Stimulated activated naive CD8-positive, alpha-beta T cell treated with anti-CD3 and anti-CD28 coated beads, Interleukin-15, Interleukin-2, amounts not matched to agents 100 ng/mL and 50 ng/mL, for 24 hours (primary cell): ENCODE data around the gene WASL.

Experiments
- H3K27ac Mint-ChIP-seq: one replicate; pipeline ENCODE4 v1.8.0; 2021; ENCODE audit warnings: mild to moderate bottlenecking, mixed read lengths
- H3K27me3 Mint-ChIP-seq: one replicate; pipeline ENCODE4 v1.8.0; 2021; ENCODE audit warnings: mixed read lengths
- H3K36me3 Mint-ChIP-seq: one replicate; pipeline ENCODE4 v1.8.0; 2021; ENCODE audit warnings: low read depth, mixed read lengths
- H3K4me1 Mint-ChIP-seq: one replicate; pipeline ENCODE4 v1.8.0; 2021; ENCODE audit warnings: low read depth, mixed read lengths
- H3K4me3 Mint-ChIP-seq: one replicate; pipeline ENCODE4 v1.8.0; 2021; ENCODE audit warnings: mild to moderate bottlenecking, mixed read lengths
- H3K9me3 Mint-ChIP-seq: one replicate; pipeline ENCODE4 v1.8.0; 2021; ENCODE audit warnings: mixed read lengths

WASL gene

DNA sequence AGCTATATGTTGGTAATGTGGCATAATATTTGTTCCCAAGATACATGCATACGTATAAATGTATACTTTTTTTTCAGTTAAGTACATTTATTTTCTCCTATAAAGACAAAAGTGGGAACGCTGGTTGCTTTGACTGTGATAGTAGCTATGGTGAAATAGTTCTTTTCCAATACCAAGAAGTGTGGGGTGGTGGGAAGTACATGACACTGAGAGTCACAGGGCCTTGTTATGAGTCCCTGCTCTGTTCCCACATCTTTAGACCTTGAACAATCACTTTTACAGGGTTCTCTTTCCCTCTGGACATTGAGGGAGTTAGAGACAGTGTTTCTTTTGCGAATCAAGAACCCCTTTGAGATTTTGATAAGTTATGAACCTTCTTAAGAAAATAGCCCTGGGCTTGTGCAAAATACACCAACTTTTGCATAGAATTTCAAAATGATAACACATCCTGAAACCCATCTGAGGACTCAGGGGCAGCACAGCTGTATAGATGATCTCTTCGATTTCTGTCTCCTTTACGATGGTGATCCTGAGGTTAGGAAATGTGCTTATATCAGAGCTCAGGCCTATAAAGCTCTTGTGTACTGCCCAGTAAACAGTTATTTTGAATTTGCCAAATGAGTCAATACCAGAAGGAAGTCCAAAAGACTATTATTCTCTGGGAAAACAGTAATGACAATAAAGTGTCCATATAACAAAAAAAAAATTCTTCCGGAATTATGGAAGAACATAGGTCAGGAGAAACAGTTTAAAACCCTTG, 92.1 kb downstream of the WASL start:
- Mint-ChIP-seq H3K4me1 (no peaks in the 10 kb centered on the region), H3K27me3 (peaks cover 27% of the 10 kb centered on the region), H3K9me3 (no peaks in the 10 kb centered on the region), H3K27ac (no peak overlapping the region), H3K36me3 (no peaks in the 10 kb centered on the region), H3K4me3 (no peak overlapping the region)

DNA sequence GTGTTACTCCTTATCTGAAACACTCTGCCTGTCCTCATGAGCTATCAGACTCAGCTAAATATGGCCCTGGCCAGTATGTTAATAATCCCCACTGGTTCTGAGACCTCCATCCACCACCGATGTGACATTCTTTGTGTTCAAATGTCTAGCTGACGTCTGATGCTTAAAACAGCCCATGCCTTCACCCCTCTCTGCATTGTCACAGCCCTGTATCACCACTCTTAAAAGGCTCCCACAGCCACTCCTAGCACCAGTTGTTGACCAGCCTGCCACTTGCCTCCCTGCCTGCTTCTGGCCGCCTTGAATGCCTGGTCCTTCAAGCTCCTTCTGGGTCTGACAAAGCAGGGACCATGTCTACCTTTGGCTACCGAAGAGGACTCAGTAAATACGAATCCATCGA, 93.2 kb downstream of the WASL start, which contains the start of gene LMOD2:
TSS of gene LMOD2 (plus strand) at position 253 of the 400 bp plus-strand sequence. CDS start at position 351, 98 bp downstream.
- H3K4me1 Mint-ChIP-seq: no peaks in the 10 kb centered on the region
- no peaks in the 10 kb centered on the region for H3K36me3 Mint-ChIP-seq
- H3K4me3 Mint-ChIP-seq: no peak within 1 kb of the TSS
- peaks cover 25% of the 10 kb centered on the region for H3K27me3 Mint-ChIP-seq
- no peak within 1 kb of the TSS for H3K27ac Mint-ChIP-seq
- H3K9me3 Mint-ChIP-seq: no peaks in the 10 kb centered on the region

GRCh38 chr7:123653162-123653561, 95.6 kb downstream of the WASL start:
- peaks cover 24% of the 10 kb centered on the region for H3K27me3 Mint-ChIP-seq
- H3K36me3 Mint-ChIP-seq: no peaks in the 10 kb centered on the region
- no peak overlapping the region for H3K27ac Mint-ChIP-seq
- no peaks in the 10 kb centered on the region for H3K9me3 Mint-ChIP-seq
- H3K4me1 Mint-ChIP-seq: no peaks in the 10 kb centered on the region
- H3K4me3 Mint-ChIP-seq: no peak overlapping the region

- Mint-ChIP-seq H3K9me3 (no peaks in the 10 kb centered on the region), H3K4me3 (no peak overlapping the region), H3K4me1 (no peaks in the 10 kb centered on the region), H3K27ac (no peak overlapping the region), H3K27me3 (peaks cover 26% of the 10 kb centered on the region), H3K36me3 (no peaks in the 10 kb centered on the region)
Measured at GRCh38 chr7:123652406-123652805, 96.4 kb downstream of the WASL start.

- no peak overlapping the region for H3K27ac Mint-ChIP-seq
- peaks cover 18% of the 10 kb centered on the region for H3K27me3 Mint-ChIP-seq
- no peaks in the 10 kb centered on the region for H3K9me3 Mint-ChIP-seq
- H3K36me3 Mint-ChIP-seq: no peaks in the 10 kb centered on the region
- H3K4me1 Mint-ChIP-seq: no peaks in the 10 kb centered on the region
- no peak overlapping the region for H3K4me3 Mint-ChIP-seq
Measured at GRCh38 chr7:123650595-123650994, 98.2 kb downstream of the WASL start.

DNA sequence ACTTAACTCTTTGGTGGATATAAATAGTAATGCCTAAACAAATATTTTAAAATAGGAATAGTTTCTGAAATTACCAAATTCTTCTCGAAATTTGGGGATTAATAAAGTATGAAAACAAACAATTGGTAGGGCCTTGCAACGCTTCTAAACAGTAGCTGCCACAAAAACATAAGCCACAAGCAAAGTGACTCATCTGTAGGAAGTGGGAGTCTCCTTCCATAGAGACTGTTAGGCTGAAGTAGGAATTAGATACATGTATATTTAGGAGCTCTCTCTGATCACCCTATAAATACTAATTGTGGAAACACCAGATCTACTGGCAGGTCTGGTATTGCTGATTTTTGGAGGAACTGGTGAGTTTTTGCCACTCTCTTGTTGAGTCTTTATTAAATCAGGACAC, 98.8 kb downstream of the WASL start:
- Mint-ChIP-seq H3K36me3 (no peaks in the 10 kb centered on the region), H3K4me3 (no peak overlapping the region), H3K27me3 (peaks cover 20% of the 10 kb centered on the region), H3K27ac (no peak overlapping the region), H3K4me1 (no peaks in the 10 kb centered on the region), H3K9me3 (no peaks in the 10 kb centered on the region)

DNA sequence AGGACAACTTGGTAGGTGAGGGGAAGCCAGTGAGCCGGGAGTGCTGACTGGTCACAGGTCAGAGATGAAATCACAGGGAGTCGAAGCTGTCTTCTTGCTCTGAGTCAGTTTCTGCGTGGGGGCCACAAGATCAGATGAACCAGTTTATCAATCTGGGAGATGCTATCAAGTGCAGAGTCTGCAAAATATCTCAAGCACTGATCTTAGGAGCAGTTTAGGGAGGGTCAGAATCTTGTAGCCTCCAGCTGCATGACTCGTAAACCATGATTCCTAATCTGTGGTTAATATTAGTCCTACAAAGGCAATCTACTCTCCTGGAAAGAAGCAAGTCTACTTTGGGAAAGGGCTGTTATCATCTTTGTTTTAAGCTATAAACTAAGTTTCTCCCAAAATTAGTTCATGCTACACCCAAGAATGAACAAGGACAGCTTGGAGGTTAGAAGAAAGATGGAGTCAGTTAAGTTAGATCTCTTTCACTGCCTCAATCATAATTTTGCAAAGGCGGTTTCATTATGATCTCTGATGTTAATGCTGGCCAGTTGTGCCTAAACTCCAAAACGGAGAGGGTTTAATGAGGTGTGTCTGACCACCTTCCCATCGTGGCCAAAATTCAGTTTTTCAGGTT, 101.6 kb downstream of the WASL start:
- Mint-ChIP-seq H3K4me3 (no peak overlapping the region), H3K27me3 (peaks cover 20% of the 10 kb centered on the region), H3K9me3 (no peaks in the 10 kb centered on the region), H3K27ac (no peak overlapping the region), H3K4me1 (no peaks in the 10 kb centered on the region), H3K36me3 (no peaks in the 10 kb centered on the region)

GRCh38 chr7:123645516-123645915, 103.3 kb downstream of the WASL start:
- Mint-ChIP-seq H3K27ac (no peak overlapping the region), H3K27me3 (peaks cover 23% of the 10 kb centered on the region), H3K9me3 (no peaks in the 10 kb centered on the region), H3K4me1 (no peaks in the 10 kb centered on the region), H3K4me3 (no peak overlapping the region), H3K36me3 (no peaks in the 10 kb centered on the region)

DNA sequence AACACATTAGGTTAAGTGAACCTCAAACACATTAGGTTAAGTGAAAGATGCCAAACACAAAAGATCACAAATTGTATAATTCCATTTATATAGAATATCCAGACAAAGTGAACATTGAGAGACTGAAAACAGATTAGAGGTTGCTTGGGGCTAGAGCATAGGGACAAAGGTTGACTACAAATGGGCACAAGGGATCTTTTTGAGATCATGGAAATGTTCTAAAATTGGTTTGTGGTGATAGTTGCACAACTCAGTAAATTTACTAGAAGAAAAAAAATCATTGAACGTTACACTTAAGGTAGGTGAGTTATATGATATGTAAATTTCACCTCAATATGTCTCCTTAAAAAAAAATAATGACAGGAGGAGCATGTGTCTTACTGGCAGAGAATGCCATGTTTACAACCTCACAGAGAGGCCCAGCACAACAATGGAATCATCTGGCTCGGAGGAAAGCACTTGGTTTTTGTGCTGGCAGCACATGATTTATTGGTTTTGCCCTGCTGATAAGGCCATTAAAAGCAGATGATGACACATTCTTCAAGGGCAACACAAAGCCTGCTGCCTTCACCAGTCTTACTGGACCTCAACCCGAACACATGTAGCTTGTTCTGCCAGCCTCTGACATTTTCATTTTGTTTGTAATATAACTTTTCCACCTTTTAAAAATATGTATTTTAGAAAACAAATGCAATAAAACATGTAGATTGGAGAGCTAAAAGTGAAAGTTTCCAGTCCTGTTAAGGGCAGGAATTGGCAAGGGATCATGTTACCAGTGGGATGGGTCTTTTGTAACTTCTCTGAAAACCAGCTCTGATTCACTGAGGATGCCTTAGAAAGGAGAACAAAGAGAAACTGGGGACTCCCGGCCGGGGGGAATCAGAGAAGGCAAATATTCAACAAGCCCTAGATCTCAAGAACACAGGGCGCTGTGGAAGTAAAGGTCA, 105.0 kb downstream of the WASL start:
- no peaks in the 10 kb centered on the region for H3K9me3 Mint-ChIP-seq
- no peak overlapping the region for H3K27ac Mint-ChIP-seq
- no peaks in the 10 kb centered on the region for H3K36me3 Mint-ChIP-seq
- H3K27me3 Mint-ChIP-seq: peaks cover 27% of the 10 kb centered on the region
- H3K4me3 Mint-ChIP-seq: no peak overlapping the region
- no peaks in the 10 kb centered on the region for H3K4me1 Mint-ChIP-seq

GRCh38 chr7:123641901-123642300, 106.9 kb downstream of the WASL start:
- no peaks in the 10 kb centered on the region for H3K36me3 Mint-ChIP-seq
- no peak overlapping the region for H3K4me3 Mint-ChIP-seq
- no peak overlapping the region for H3K27ac Mint-ChIP-seq
- H3K9me3 Mint-ChIP-seq: no peaks in the 10 kb centered on the region
- no peaks in the 10 kb centered on the region for H3K4me1 Mint-ChIP-seq
- H3K27me3 Mint-ChIP-seq: peaks cover 35% of the 10 kb centered on the region

DNA sequence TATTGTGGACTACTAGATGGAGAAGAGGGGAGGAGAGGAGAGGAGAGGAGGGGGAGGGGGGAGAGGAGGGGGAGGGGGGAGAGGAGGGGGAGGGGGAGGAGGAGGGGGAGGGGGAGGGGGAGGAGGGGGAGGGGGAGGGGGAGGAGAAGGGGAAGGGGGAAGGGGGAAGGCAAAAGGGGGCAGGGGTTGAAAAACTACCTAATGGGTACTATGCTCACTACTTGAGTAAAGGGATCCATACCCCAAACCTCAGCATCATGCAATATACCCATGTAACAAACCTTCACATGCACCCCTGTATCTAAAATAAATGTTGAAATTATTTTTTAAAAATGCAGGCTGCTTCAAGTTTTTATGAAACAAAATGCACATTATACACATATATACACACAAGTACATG, 108.2 kb downstream of the WASL start:
- Mint-ChIP-seq H3K27me3 (peaks cover 35% of the 10 kb centered on the region), H3K27ac (no peak overlapping the region), H3K4me1 (no peaks in the 10 kb centered on the region), H3K9me3 (no peaks in the 10 kb centered on the region), H3K4me3 (no peak overlapping the region), H3K36me3 (no peaks in the 10 kb centered on the region)

GRCh38 chr7:123639631-123640030, 109.2 kb downstream of the WASL start:
- H3K36me3 Mint-ChIP-seq: no peaks in the 10 kb centered on the region
- H3K27me3 Mint-ChIP-seq: peaks cover 37% of the 10 kb centered on the region
- no peak overlapping the region for H3K4me3 Mint-ChIP-seq
- H3K27ac Mint-ChIP-seq: no peak overlapping the region
- no peaks in the 10 kb centered on the region for H3K9me3 Mint-ChIP-seq
- H3K4me1 Mint-ChIP-seq: no peaks in the 10 kb centered on the region

DNA sequence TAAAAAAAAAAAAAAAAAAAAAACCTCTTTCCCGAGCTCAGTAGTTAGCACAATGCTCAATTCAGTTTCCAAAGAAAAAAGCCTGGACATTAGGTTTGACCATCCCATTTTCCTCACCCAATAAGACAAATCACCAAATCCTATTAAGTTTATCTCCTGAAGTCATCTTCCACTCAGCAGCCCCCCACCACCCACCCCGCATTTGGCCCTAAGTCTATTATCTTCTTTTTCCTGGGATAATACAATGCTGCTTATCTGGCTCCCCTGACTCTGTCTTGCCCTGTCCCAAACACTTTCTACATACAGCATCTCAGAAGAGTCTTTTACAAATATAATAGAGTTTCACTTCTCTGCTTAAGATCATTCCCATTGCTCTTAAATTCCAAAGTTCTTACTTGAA, 110.9 kb downstream of the WASL start:
- Mint-ChIP-seq H3K9me3 (no peaks in the 10 kb centered on the region), H3K27ac (no peak overlapping the region)

GRCh38 chr7:123637203-123637602, 111.6 kb downstream of the WASL start:
- H3K27me3 Mint-ChIP-seq: peaks cover 31% of the 10 kb centered on the region
- no peaks in the 10 kb centered on the region for H3K4me1 Mint-ChIP-seq
- H3K4me3 Mint-ChIP-seq: no peak overlapping the region
- no peak overlapping the region for H3K27ac Mint-ChIP-seq
- H3K9me3 Mint-ChIP-seq: no peaks in the 10 kb centered on the region
- H3K36me3 Mint-ChIP-seq: no peaks in the 10 kb centered on the region

More for the DNA sequence above, 110.9 kb downstream of the WASL start:
- peaks cover 31% of the 10 kb centered on the region for H3K27me3 Mint-ChIP-seq
- H3K4me3 Mint-ChIP-seq: no peak overlapping the region
- H3K36me3 Mint-ChIP-seq: no peaks in the 10 kb centered on the region
- no peaks in the 10 kb centered on the region for H3K4me1 Mint-ChIP-seq
